NCI-H82 treated with DMSO at 0.1 percent for 48 hours (cell line): ENCODE data around the gene HOXA4.

ENCODE experiments used
- DNase-seq: peaks from one replicate; lab custom pipeline; 2025; ENCODE audit not compliant: unreplicated experiment; lab: John Stamatoyannopoulos, UW

Gene HOXA4

DNA sequence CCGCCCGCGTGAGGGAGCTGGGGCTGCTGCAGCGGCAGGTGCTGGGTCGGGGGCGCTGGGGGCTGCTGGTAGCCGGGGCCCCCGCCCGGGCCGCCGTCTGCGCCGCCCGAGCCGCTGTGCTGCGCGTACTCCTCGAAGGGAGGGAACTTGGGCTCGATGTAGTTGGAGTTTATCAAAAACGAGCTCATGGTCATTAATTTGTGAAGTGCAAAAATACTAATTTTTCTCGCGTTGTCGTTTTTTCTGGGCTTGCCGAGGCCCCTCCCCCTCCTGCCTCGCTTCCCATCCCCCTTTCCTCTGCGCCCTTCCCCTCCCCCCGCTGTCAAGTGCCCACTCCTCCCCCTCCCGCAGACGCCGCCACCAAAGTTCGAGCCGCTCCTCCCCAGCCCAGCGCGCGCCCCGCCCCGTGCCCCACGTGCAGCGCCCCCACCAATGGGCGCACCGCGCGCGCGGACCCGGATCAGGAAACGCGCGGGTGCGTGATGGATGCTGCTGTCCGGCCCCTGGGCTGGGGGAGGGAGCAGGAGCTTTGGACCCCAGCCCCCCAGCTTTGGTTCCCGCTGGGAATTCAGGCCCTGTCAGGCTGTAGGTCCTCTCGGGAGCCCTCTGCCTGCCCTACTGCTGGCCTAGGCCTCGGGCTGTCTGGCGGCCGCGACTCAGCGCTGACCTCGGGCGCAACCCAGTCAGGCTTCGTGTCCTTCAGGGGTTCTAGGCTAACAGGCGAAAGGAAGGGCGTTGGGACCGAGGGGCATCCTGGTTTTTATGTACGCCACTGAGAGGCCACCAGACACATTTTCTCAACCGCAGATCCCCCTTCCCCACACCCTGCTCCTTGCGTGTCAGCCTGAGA is at the start of gene HOXA4:
HOXA4 (minus strand) TSS at position 218 of the 850 bp plus-strand sequence; CDS start at position 194, 24 bp downstream.
- DNase-seq = peak; percentile 64

DNA sequence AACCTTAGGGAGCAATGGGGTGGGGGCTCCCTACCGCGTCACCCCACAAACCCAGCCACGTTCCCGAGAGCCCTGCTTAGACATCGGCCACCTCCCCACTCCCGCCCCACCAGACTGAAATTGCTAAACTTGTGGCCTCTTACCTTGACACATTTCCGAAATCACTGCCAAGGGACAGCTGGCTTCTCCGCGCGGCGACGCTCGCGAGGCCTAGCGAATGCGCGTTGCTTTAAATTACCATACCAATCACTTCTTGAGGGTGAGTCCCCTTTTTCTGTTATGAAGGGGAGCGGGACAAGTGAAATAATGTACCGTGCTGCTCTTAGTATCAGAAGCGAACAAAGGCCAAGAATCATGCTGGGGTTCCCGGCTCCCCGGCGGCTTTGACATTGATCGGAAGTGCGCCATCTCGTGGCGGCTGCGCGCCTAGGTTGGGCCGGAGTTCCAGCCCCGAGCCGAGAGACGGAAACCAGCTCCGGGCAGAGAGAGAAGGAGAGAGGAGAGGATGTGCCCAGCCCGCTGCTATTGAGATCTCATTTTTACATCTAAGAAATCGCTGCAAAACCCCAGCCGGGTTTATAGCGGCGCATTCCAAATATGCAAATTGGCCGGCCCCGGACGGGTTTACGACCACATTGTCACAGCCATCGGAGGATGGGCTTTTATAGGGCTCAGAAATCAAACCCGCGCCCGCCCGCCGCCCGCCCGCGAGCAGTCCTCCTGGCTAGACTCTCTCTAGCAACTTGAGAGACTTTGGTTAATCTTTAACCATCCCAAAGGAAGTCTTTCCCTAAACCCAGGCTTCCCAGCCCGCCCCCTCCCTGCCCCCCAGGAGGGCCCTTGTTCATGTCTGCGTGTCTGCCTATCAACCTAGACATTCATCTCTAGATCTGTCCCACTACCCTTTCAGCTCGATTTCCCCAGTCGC is 49.2 kb upstream of the HOXA4 start:
- no peak for DNase-seq

DNA sequence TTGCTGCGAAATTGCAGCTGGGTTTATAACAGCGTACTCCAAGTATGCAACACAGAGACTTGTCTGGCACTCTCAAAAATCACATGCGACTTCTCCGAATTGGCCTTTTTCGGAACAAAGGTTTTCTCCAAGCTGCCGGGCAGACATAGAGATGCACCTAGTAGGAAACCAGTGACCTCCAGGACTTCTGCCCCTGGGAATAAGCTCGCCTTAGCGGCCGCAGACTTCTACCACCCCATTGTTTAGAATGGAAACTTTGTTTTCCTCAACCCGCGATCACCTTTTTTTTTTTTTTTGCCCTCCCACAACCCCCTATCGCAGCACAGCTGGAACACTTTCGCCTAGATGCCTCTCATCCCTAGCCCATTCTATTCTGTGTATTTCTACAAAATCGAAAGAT is 48.5 kb upstream of the HOXA4 start:
- no peak for DNase-seq

DNA sequence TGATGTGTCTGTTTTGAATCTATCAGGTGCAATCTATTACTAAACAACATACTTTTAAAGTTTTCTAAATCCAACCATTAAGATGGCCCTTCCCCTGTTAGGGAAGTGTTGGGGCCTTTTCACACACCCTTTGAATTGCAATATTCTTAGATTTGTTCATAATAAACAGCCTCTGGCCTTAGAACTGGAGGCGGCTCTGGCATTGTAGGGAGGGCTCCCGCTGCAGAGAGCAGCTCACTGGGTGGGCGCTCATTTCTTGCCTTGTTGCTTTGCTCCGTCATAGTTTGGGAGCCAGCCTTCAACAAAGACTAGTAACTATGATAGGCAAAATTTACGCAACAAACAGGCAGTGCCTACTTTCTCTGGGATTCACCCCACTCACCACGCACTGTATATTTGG is 47.8 kb upstream of the HOXA4 start:
- DNase-seq = no peak

DNA sequence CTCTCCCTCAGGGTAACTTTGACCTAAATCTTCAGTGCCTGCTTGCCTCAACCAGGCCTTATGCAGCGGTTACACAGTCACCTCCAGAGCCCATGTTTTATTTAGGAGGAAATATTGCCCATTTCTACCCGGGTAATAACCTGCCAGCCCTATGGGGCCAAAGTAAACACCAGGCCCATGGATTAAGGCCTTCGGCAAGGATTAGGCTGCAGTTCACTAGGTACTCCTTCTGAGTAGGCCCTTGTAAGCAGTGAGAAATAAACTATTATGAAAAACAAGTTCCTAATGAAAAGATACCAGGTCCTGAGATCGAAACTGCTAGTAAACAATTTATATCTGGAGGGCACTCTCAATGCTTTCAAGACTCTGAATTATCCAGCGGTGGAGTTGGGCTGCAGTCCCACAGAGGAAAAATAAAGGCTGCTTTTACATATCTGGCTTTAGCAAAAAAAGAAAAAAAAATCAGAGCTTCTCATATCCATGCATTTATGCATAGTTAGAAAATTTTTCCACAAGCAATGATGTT is 47.3 kb upstream of the HOXA4 start:
- DNase-seq = peak; percentile 53

DNA sequence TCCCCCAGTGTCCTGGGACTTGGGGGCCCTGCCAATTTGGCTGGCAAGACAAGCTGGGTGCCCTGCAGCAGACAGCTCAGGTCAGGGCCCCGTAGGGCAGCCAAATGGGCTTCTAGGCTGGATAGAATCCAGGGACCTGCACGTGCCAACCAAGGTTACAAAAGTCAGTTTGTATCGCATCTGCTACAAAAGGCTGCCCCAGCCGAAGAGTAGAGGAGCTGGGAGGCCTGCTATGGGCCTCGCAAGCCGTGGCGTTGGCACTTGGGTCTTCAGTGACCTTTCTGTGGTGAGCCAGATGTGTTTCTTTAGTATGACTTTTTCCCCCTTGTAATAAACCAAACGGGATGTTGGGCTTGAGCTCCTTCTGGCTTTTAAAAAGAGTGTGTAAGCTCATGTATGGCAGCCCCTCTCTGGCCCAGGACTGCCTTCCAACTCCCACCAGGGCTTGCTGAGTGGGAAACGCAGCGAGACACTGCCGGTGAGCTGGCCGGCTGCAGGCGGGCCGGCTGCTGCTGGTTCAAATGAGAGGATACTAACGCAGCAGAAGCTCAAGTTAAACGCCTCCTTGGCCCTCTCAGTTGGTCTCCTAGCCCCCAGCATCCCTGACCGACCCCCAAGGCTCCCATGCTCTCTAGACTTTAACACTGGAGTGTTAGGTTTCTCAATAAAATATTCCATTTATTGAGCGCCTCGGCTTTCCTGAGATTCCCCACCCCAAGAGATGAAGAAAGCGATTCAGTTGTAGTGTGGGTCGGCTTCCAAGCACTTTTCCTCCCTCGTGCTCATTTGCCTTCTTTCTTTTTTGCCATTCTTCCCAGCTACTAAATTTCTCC is 46.6 kb upstream of the HOXA4 start:
- no peak for DNase-seq

DNA sequence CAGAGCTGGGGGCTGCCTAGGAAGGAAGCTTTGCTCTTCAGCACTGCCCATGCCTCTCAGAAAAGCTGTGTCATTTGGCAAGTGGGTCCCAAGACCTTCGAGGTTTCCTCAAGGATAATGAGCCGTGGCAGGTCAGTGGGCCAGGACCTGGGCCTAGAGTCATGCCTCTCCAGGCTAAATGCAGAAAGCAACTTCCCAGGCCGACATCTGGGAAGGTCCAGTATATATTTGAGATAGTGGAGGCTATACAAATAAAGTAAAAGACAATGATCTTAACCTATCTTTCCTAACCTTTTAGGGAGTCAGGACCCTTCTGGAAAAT is 45.9 kb upstream of the HOXA4 start:
- no peak for DNase-seq

DNA sequence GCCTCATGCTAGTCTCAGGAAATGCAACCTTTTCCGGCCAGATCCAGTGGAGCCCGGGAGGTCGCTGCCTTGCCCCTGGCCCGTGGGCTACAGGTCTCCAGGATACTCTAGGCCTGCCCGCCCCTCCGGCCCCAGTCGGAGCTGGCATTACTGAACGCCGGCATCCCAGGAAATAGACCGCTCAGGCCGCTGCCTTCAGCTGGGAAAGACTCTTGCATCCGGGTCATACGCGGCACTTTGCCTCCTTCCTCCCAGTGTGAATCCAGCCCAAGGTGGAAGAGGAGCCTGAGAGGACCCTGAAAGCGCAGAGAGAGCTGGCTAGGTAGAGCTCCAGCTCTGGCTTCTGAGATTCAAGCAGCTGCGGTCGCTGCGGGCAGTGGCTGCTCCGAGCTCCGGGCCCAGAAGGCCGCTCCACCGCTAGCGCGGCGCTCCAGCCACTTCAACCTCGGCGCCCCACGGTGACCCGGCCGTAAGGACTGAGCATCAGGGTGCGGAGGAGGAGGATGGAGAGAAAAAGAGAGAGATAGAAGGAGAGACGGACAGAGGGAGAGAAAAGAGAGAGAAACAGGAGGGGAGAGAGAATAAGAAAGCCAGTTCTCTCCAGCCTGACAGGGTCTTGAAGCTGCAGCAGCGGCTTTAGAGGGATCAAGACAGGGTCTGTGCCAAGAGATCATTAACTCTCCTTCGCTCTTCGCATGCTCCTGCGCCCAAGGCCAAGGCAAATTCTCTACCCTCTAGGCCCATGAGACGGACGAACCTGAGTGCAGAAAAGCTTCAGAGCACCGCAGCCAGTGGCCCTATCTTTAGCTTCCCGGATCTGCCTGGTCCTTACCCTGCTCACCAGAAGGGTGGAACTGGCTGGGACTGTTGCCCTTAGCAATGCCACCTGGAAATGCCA is 45.3 kb upstream of the HOXA4 start:
- DNase-seq = no peak

DNA sequence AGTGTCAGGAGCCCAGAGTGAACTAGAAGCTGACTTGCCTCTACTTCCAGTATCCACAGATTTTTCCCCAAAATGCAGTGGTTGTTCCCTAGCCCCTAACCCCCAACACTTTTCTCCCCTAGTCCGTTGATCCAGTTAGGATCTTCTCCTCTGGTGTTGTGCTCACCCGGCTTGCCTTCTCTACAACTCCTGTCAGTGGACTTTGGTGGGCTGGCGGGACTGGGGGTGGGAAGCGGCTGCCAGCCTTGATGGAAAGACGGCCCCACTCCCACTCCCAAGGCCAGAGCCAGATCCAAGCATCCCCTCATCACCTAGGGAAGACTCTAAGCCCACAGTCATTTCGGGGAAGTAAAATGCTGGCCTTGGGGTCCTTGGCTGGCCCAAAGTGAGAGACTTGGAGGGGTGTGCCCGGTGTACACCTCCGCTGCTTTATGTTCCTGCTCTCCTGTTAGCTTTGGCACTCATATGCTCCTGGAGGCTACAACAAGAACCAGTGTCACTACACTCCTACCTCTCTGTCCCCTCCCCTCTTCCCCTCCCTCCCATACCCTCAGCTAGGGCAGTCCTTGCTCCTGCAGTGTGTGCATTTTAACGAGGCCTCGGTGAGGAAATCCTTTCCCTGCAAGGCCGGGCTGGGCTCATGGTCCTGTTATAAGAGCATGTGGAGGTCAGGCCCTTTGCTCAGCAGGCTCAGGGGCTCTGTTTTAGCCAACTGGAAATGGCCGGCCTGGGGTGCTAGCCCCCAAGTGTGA is 44.5 kb upstream of the HOXA4 start:
- DNase-seq = no peak

DNA sequence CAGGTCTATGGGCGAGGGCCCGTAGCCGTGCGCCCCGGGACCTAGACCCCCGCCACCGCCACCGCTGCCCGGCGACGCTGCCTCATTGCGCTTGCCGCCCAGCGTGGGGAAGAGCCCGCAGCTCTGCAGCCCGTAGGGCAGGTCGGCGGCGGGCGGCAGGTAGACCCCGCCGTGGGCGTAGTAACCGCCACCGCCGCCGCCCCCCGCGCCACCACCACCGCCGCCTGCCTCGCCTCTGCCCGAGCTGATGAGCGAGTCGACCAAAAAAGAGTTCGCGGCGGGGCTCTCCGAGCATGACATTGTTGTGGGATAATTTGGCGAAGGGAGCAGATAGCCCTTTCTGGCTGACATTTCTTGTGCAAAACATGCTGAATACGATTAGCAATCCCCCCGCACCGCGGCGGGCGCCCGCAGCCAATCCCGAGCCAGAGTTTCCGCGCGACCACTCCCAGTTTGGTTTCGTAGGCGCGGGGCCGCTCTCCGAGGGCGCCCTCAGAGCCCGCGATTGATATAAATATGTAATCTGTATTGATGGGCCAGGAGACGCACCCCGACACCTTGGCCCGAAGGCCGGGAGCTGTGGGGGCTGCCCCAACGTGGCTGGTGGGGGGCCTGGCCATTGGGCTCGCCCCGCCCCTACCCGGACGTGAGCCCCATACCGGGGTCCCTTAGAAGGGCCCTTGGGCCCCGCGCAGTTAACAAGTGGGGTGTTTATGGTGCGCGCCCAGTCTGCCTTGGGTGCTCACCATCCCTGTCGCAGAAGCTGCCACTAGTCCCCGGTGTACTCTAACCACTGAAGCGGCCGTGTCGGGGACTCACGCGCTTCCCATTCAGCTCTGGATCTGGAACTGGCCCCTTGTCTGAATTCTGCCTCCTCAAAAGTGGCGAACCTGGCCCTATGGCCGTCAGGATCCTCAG is 43.7 kb upstream of the HOXA4 start, which contains the start of gene HOXA10:
HOXA10 (minus strand) TSS at position 365 of the 918 bp plus-strand sequence; CDS start at position 351, 14 bp downstream.
- DNase-seq = no peak

DNA sequence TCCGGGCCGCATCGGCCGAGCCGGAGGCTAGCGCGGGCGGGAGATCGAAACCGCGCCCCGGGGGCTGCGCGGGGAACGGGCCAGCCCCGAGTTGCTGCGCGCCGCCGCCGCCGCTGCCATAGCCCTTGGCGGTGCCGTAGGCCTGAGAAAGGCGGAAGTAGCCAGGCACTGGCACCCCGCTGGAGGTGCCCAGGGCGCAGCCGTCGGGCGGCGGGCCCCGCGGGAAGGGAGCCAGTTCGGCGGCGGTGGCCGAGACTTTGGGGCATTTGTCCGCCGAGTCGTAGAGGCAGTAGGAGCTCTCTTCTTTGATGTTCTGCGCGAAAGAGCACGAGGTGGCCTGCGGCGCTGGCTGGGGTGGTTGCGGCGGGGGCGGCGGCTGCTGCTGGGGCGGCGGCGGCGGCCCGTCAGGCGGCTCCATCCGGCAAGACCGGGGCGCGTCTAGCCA is 43.0 kb upstream of the HOXA4 start:
- no peak for DNase-seq

DNA sequence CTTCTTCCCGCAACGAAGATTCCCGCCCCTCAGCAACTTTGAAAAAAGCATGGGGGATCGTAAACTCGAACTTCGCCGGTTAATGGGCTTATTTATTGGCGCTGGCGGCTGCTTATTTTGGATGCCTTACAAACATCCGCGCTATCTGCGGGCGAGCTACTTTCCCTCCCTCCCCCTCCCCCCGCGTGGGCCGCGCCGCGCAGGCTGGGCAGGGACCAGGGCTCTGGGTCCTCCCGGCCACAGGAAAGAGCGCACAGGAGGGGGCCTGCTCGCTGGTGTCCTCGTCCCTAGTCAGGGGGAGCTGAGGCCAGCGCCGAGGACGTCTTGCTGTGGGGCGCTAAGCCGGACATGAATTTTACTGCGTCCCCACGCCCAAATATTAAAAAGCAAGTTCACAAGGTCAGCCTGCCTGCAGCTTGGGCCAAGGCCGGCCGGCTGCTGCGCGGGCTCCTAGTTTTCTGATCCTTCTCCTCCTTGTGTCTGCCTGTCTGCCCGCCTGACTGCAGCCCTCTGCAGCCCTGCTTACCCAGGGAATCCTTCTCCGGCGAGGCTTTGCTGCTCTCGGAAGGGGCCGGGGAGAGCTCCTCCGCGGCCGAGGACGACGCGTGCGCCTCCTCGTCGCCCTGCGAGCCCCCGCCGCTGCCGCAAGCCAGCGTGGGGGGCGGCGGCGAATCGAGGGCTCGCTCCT is 42.4 kb upstream of the HOXA4 start:
- no peak for DNase-seq

DNA sequence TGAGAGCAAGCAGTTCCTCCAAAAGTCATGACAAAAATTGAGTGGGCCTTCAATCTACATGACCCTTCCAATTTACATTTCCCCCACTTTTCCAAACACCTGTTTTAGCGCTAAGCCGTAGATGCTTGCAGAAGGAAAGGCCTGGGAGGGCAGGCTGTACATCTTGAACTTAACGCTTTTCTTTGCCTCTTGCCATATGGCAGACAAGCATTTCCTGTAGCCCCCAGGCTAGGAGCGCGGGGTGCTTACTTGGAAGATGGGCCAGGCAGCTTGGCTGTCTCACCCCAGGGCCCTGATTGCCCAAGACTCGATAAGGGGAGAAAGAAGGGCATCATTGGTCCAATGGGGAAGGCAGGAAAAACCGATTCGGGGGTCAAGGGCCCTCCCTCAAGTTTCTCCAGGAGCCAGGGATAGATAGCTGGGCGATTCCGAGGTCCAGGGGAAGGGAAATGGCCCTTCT is 41.8 kb upstream of the HOXA4 start:
- DNase-seq = no peak

DNA sequence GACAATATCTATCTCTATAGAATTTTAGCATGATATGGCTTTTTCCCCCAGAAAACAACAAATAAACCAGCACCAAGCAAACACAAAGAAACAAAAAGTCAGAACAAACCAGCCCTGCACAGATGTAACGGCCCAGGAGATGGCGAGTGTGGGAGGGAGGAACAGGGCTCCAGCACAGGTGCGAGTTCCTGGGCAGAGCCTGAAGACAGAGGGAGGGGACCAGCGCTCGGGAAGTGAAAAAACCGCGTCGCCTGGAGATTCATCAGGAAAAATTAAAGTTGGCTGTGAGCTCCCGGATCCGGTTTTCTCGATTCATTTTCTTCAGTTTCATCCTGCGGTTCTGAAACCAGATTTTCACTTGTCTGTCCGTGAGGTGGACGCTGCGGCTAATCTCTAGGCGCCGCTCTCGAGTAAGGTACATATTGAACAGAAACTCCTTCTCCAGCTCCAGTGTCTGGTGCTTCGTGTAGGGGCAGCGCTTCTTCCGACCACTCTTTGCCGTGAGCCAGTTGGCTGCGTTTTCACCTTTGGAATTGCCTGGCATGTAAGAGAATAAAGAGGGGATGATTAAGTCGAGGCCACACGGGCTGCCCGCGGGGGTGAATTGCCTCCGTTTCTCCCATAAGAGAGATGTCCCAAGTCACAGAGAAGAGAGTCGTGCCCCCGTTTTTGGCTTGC is 41.2 kb upstream of the HOXA4 start:
- no peak for DNase-seq

DNA sequence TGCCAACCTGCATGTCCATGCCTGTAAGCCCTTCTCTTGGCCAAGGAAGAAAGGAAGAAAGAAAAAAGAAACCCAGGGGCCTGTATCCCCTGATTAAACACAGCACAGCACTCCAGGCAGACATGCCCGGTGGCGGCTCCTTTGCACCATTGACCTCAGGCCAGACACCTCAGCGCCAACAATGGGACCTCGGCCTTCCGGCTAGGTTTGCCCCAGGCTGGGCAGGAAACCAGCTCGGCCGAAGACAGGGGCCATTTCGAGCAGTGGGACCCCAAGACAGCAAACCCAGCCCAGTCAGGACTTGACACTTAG is 40.7 kb upstream of the HOXA4 start:
- DNase-seq = no peak

DNA sequence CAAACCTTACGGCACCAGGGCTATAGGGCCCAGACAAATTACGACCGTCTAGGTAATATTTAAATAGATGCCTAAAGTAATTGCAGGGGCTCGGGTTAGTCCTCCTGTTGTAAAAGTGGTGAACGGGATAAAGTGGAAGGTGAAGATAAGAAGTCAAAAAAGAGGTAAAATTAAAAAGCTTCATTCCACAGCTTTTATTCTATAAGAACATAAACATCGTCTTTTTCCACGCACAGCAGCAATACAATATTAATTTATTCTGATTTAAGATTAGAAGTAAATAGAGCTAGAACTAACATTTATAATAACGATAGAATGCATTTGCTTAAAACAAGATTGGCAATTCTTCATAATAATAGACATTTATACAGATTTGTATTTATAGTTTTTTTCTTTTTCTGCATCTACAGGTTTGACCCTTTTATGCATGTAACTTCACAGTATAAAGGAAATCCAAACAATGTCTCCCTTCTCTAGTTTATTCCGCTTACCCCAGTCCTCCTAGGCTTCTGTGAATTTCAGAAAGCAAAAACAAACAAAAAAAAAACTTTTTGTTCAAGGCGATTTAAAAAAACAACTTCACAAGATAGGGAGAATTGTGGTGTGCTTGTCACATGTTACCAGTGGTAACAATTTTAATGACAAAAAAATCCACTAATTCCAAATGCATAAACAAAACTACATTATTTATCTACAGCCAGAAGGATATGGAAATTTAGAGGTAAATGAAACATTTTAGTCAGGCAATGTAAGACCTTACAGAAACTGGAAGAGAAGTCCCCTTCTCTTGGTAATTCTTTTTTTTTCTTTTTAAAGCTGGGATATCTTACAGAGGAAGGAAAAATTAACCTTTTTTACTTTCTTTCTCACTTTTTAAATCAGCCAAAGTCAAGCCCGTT is 40.1 kb upstream of the HOXA4 start:
- no peak for DNase-seq
